H1 (cell line): ENCODE measurements around the gene ADAMTS4. TPM values are rescaled to one million over a fixed set of nuclear protein-coding genes. Genes with fewer than 3 reads are reported as not detected.

Source experiments
- CTCF ChIA-PET: fragments of 300-600 bp; sonication (Branson Sonifier 250); formaldehyde crosslinking; loops from one replicate; lab custom pipeline; 2021; ENCODE audit not compliant: partially characterized antibody; lab: Charles Lee
- POLR2A ChIA-PET: fragments of 300-600 bp; sonication (Branson Sonifier 250); formaldehyde crosslinking; loops from one replicate; lab custom pipeline; 2021; ENCODE audit warnings: inconsistent platforms; ENCODE audit not compliant: partially characterized antibody; lab: Charles Lee
- DNase-seq, 2 experiments: peaks; one replicate each; pipeline versions ENCODE4 v3.0.0 to v3.0.0-alpha.2; 2010 to 2022; ENCODE audit warnings: low spot score in 2 of 2, low read depth in 1 of 2, mixed read lengths in 1 of 2
- FAIRE-seq: peaks from 2 replicates; lab custom pipeline; 2011; peaks lifted over from hg19 to GRCh38; lab: Jason Lieb, UNC
- H2AFZ ChIP-seq: 2 replicates; pipeline ENCODE4 v1.8.1; 2012; ENCODE audit warnings: low read length, inconsistent platforms
- H2AK5ac ChIP-seq: 2 replicates; pipeline ENCODE4 v1.6.1; 2013; ENCODE audit warnings: low read depth, low read length
- H2BK120ac ChIP-seq: replicated peaks from 2 replicates; pipeline ENCODE3; 2013; ENCODE audit warnings: low read depth, low read length, inconsistent platforms
- H2BK12ac ChIP-seq: 2 replicates; pipeline ENCODE4 v1.6.1; 2013; ENCODE audit warnings: low read depth, low read length
- H2BK15ac ChIP-seq: 2 replicates; pipeline ENCODE4 v1.6.1; 2013; ENCODE audit warnings: low read length
- H2BK20ac ChIP-seq: 2 replicates; pipeline ENCODE4 v1.6.1; 2013; ENCODE audit warnings: low read length
- H2BK5ac ChIP-seq: 2 replicates; pipeline ENCODE4 v1.6.1; 2013; ENCODE audit warnings: low read depth, low read length
- H3K14ac ChIP-seq: 2 replicates; pipeline ENCODE4 v1.6.1; 2013; ENCODE audit warnings: inconsistent platforms; ENCODE audit not compliant: insufficient read length
- H3K18ac ChIP-seq: 2 replicates; pipeline ENCODE4 v1.6.1; 2013; ENCODE audit warnings: low read length; ENCODE audit errors: extremely low read depth
- H3K23ac ChIP-seq: 2 replicates; pipeline ENCODE4 v1.6.1; 2013; ENCODE audit warnings: inconsistent platforms; ENCODE audit not compliant: insufficient read length
- H3K23me2 ChIP-seq: 2 replicates; pipeline ENCODE4 v1.6.1; 2013; ENCODE audit warnings: low read depth, low read length
- H3K27ac ChIP-seq: 2 replicates; pipeline ENCODE4 v1.6.1; 2011; ENCODE audit warnings: low read depth, low read length, inconsistent platforms
- H3K27me3 ChIP-seq, 4 experiments: replicated peaks in 1 of 4; 1 replicate in 1 of 4; 2 replicates in 3 of 4; pipeline versions ENCODE4 v1.6.1 to v1.8.1; 2011 to 2013; ENCODE audit warnings: low read length in 3 of 4, mild to moderate bottlenecking in 3 of 4, inconsistent platforms in 2 of 4, mixed read lengths in 2 of 4, moderate library complexity in 1 of 4; ENCODE audit not compliant: control insufficient read depth in 3 of 4, insufficient read depth in 3 of 4; ENCODE audit errors: extremely low read depth in 1 of 4
- H3K36me3 ChIP-seq, 4 experiments: 2 replicates each; pipeline versions ENCODE4 v1.6.1 to v1.8.1; 2011 to 2013; ENCODE audit warnings: mild to moderate bottlenecking in 4 of 4, low read length in 3 of 4, moderate library complexity in 2 of 4, control low read depth in 1 of 4, inconsistent platforms in 1 of 4; ENCODE audit not compliant: insufficient read depth in 4 of 4, control insufficient read depth in 2 of 4
- H3K4ac ChIP-seq: replicated peaks from 2 replicates; pipeline ENCODE3; 2013; ENCODE audit warnings: low read length, low read depth, mixed read lengths, inconsistent platforms; ENCODE audit not compliant: insufficient read length
- H3K4me1 ChIP-seq, 4 experiments: replicated peaks in 1 of 4; 1 replicate in 1 of 4; 2 replicates in 3 of 4; pipeline versions ENCODE4 v1.6.1 to v1.8.1; 2011 to 2013; ENCODE audit warnings: low read length in 3 of 4, inconsistent platforms in 2 of 4, mixed read lengths in 1 of 4; ENCODE audit not compliant: insufficient read depth in 4 of 4, control insufficient read depth in 3 of 4
- H3K4me2 ChIP-seq, 2 experiments: 2 replicates each; pipeline versions ENCODE4 v1.6.1 to v1.8.1; 2011 to 2013; ENCODE audit warnings: low read depth in 2 of 2, low read length in 2 of 2, control low read depth in 1 of 2, inconsistent platforms in 1 of 2, mild to moderate bottlenecking in 1 of 2; ENCODE audit not compliant: insufficient read depth in 1 of 2
- H3K4me3 ChIP-seq, 4 experiments: fragments of 200-600, 300-600 bp in 1 of 4; sonication (generic), shearing (Covaris generic), sonication (Bioruptor Twin) in 1 of 4; 2 replicates each; pipeline versions ENCODE4 v1.5.1 to v1.8.1; 2011 to 2016; ENCODE audit warnings: low read length in 4 of 4, low read depth in 3 of 4, control low read depth in 2 of 4, inconsistent platforms in 2 of 4, mild to moderate bottlenecking in 2 of 4, mixed read lengths in 1 of 4, moderate library complexity in 1 of 4; ENCODE audit not compliant: insufficient read depth in 2 of 4; ENCODE audit errors: extremely low read depth in 1 of 4
- H3K56ac ChIP-seq: replicated peaks from 2 replicates; pipeline ENCODE3; 2013; ENCODE audit warnings: low read depth, mild to moderate bottlenecking, mixed read lengths, low read length, inconsistent platforms; ENCODE audit not compliant: insufficient read length
- H3K79me1 ChIP-seq: 2 replicates; pipeline ENCODE4 v1.6.1; 2013; ENCODE audit warnings: low read depth, low read length, control low read depth
- H3K79me2 ChIP-seq, 2 experiments: 2 replicates each; pipeline versions ENCODE4 v1.6.1 to v1.8.1; 2012 to 2013; ENCODE audit warnings: low read length in 2 of 2, mild to moderate bottlenecking in 2 of 2, inconsistent platforms in 1 of 2; ENCODE audit not compliant: insufficient read depth in 2 of 2, control insufficient read depth in 1 of 2
- H3K9ac ChIP-seq, 4 experiments: replicated peaks in 1 of 4; 1 replicate in 1 of 4; 2 replicates in 3 of 4; pipeline versions ENCODE4 v1.6.1 to v1.8.1; 2011 to 2013; ENCODE audit warnings: low read depth in 3 of 4, low read length in 3 of 4, control low read depth in 2 of 4, mild to moderate bottlenecking in 2 of 4, moderate library complexity in 2 of 4, inconsistent platforms in 1 of 4; ENCODE audit errors: extremely low read depth in 1 of 4
- H3K9me3 ChIP-seq, 2 experiments: 2 replicates each; pipeline versions ENCODE4 v1.6.1 to v1.8.1; 2012 to 2013; ENCODE audit warnings: mild to moderate bottlenecking in 2 of 2, moderate library complexity in 2 of 2, control low read depth in 1 of 2, inconsistent platforms in 1 of 2, low read depth in 1 of 2, low read length in 1 of 2, mixed read lengths in 1 of 2; ENCODE audit not compliant: insufficient read depth in 2 of 2
- H4K20me1 ChIP-seq, 2 experiments: replicated peaks in 1 of 2; 2 replicates each; pipeline versions ENCODE3 to v1.8.1; 2011 to 2013; ENCODE audit warnings: inconsistent platforms in 2 of 2, low read length in 2 of 2, mild to moderate bottlenecking in 1 of 2; ENCODE audit not compliant: insufficient read depth in 2 of 2, control insufficient read depth in 1 of 2
- H4K5ac ChIP-seq: 2 replicates; pipeline ENCODE4 v1.6.1; 2013; ENCODE audit warnings: low read length, low read depth, mixed read lengths, inconsistent platforms; ENCODE audit not compliant: insufficient read length
- H4K8ac ChIP-seq: 2 replicates; pipeline ENCODE4 v1.8.0; 2013; ENCODE audit warnings: mild to moderate bottlenecking, moderate library complexity, low read length, inconsistent platforms; ENCODE audit not compliant: insufficient read depth; ENCODE audit errors: extremely low read depth
- H4K91ac ChIP-seq: replicated peaks from 2 replicates; pipeline ENCODE3; 2013; ENCODE audit warnings: low read length, mixed read lengths, inconsistent platforms; ENCODE audit not compliant: insufficient read length
- ASH2L ChIP-seq: fragments of 200-600, 300-600 bp; sonication (generic); IDR thresholded peaks from one replicate; pipeline ENCODE4 v1.7.1; 2017; ENCODE audit warnings: low read length
- BCL11A ChIP-seq, 2 experiments: IDR thresholded peaks; one replicate each; pipeline ENCODE4 v1.6.1; 2011; ENCODE audit warnings: low read depth in 2 of 2, low read length in 2 of 2, mild to moderate bottlenecking in 2 of 2
- CREB1 ChIP-seq: IDR thresholded peaks from 2 replicates; pipeline ENCODE4 v1.6.1; 2012; ENCODE audit warnings: inconsistent platforms
- EP300 ChIP-seq, 2 experiments: IDR thresholded peaks; 1 replicate in 1 of 2; 2 replicates in 1 of 2; pipeline ENCODE4 v1.6.1; 2011 to 2012; ENCODE audit warnings: low read depth in 2 of 2, low read length in 2 of 2, mild to moderate bottlenecking in 2 of 2, borderline replicate concordance in 1 of 2, inconsistent platforms in 1 of 2, moderate library complexity in 1 of 2
- GABPA ChIP-seq: IDR thresholded peaks from 2 replicates; pipeline ENCODE4 v1.6.1; 2011; ENCODE audit warnings: mild to moderate bottlenecking, low read length, moderate library complexity, borderline replicate concordance; ENCODE audit not compliant: insufficient read depth
- JUN ChIP-seq: IDR thresholded peaks from 2 replicates; pipeline ENCODE4 v1.6.1; 2011; ENCODE audit warnings: low read depth, mild to moderate bottlenecking, improper control_type of control experiment, low read length
- JUND ChIP-seq: IDR thresholded peaks from 2 replicates; pipeline ENCODE4 v1.6.1; 2011; ENCODE audit warnings: mild to moderate bottlenecking, improper control_type of control experiment, low read length
- KDM1A ChIP-seq: fragments of 200-600, 300-600 bp; sonication (generic); IDR thresholded peaks from 2 replicates; pipeline ENCODE4 v1.7.1; 2016; ENCODE audit warnings: mild to moderate bottlenecking, low read length, borderline replicate concordance
- KDM5A ChIP-seq: fragments of 200-600 bp; IDR thresholded peaks from 2 replicates; pipeline ENCODE4 v1.7.1; 2012; ENCODE audit warnings: mild to moderate bottlenecking, low read length, inconsistent platforms, mixed read lengths
- POLR2A ChIP-seq, 2 experiments: IDR thresholded peaks; 1 replicate in 1 of 2; 2 replicates in 1 of 2; pipeline ENCODE4 v1.6.1; 2011; ENCODE audit warnings: low read depth in 2 of 2, low read length in 2 of 2, mild to moderate bottlenecking in 2 of 2; ENCODE audit errors: control extremely low read depth in 1 of 2
- SAP30 ChIP-seq: fragments of 300-600 bp; sonication (generic); IDR thresholded peaks from 2 replicates; pipeline ENCODE4 v1.7.1; 2012; ENCODE audit warnings: low read length, moderate library complexity, mild to moderate bottlenecking, inconsistent platforms; ENCODE audit not compliant: insufficient read depth, insufficient replicate concordance
- SIX5 ChIP-seq: IDR thresholded peaks from 2 replicates; pipeline ENCODE4 v1.6.1; 2011; ENCODE audit warnings: mild to moderate bottlenecking, low read depth, low read length
- SP2 ChIP-seq: IDR thresholded peaks from 2 replicates; pipeline ENCODE4 v1.6.1; 2012; ENCODE audit warnings: mild to moderate bottlenecking, low read length, inconsistent platforms
- TCF12 ChIP-seq: IDR thresholded peaks from 2 replicates; pipeline ENCODE4 v1.6.1; 2011; ENCODE audit warnings: low read depth, mild to moderate bottlenecking, low read length
- TEAD4 ChIP-seq: IDR thresholded peaks from 2 replicates; pipeline ENCODE4 v1.6.1; 2012; ENCODE audit warnings: low read depth, low read length, inconsistent platforms, mixed read lengths
- YY1 ChIP-seq: IDR thresholded peaks from 2 replicates; pipeline ENCODE4 v1.6.1; 2011; ENCODE audit warnings: low read depth, mild to moderate bottlenecking, low read length
- ZNF274 ChIP-seq: IDR thresholded peaks from 2 replicates; pipeline ENCODE4 v1.7.0; 2012; ENCODE audit warnings: low read length, borderline replicate concordance; ENCODE audit errors: extremely low read depth
- WGBS, 2 experiments: shearing (Covaris generic) in 1 of 2; methylation state at CpG; one replicate each; pipeline versions ENCODE4 v1.1.6 to v1.1.7; 2013 to 2015; ENCODE audit warnings: low lambda C conversion rate in 2 of 2, mixed read lengths in 2 of 2, inconsistent platforms in 1 of 2, low coverage in 1 of 2, missing lambda C conversion rate in 1 of 2; ENCODE audit not compliant: insufficient replicate concordance in 2 of 2, insufficient coverage in 1 of 2, insufficient read length in 1 of 2; ENCODE audit errors: extremely low coverage in 1 of 2, missing lambda C conversion rate in 1 of 2; 5-methylcytosine and 5-hydroxymethylcytosine counted together
- polyA plus RNA-seq, 7 experiments: library from polyadenylated mRNA; depleted of rRNA in 3 of 7; stranded (reverse) in 5 of 7; unstranded in 2 of 7; fragments of >200 nt in 5 of 7; fragments of 200-250 nt in 2 of 7; gene quantifications; 1 replicate in 5 of 7; 2 replicates in 1 of 7; 4 replicates in 1 of 7; pipeline versions ENCODE4 v1.2.1 to v1.2.3, GENCODE V29; 2011 to 2013; ENCODE audit warnings: missing spikeins in 2 of 7, mixed read lengths in 2 of 7
- total RNA-seq: library from RNA; stranded (reverse); fragmentation: NEBNext Ultra II Directional; extraction: Animal tissue kit (Norgen Biotek cat#: 25700); gene quantifications from 2 replicates; pipeline ENCODE4 v1.2.1, GENCODE V29; 2021

ADAMTS4 gene
- total and polyA plus RNA-seq, 2 of the 8 experiments (the other 6 are each of a cell fraction or from before 2014, with no cell fraction given), result 4.6 to 7.2 TPM

DNA sequence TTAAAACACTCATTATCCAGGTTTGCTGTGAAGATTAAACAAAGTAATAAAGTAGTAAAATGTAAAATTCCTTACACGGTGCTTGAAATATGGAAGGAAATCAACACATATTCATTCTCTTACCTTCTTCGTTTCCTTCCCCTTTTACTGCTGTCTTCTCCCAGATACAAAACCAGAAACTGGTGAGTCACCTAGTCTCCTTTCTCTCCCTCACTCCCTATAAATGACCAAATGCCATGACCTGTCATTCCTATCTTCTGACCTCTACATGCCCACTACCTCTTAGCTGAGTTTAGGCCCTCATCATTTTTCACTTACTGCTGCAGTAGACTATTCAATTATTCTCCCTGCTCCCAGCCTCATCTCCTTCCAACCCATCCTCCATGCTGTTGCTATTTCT is 43.5 kb upstream of the ADAMTS4 start:
- no peak for FAIRE-seq
- H3K56ac ChIP-seq, result no peak overlapping the region
- H3K23ac ChIP-seq, result no peak overlapping the region
- H4K8ac ChIP-seq, result no peak overlapping the region
- no peak overlapping the region for H2BK12ac ChIP-seq
- no peak overlapping the region for H3K14ac ChIP-seq
- ChIA-PET CTCF (interaction anchor here (1.0 to 8.6 kb wide), 4 partner anchors 14 to 139 kb away, joined by 3 to 84 read pairs (median 4); partner anchors contain the start of gene TOMM40L), POLR2A (no interaction called here)
- H2BK5ac ChIP-seq, result no peak overlapping the region
- H4K20me1 ChIP-seq, result no peaks in the 10 kb centered on the region
- H2BK15ac ChIP-seq, result no peak overlapping the region
- no peak overlapping the region for H3K9ac ChIP-seq
- H3K79me1 ChIP-seq, result no peaks in the 10 kb centered on the region
- no peak overlapping the region for H3K4ac ChIP-seq
- H3K4me2 ChIP-seq, result no peak overlapping the region
- no peaks in the 10 kb centered on the region for H3K4me1 ChIP-seq
- WGBS, 2 experiments, result 81% methylated on average over 2 of the region's 2 CpGs; no CpG with 5 or more reads in 1 of the 2 experiments
- no peak overlapping the region for H3K18ac ChIP-seq
- no peak overlapping the region for H2AK5ac ChIP-seq
- no peaks in the 10 kb centered on the region for H3K36me3 ChIP-seq
- H2BK20ac ChIP-seq, result no peak overlapping the region
- no peaks in the 10 kb centered on the region for H3K23me2 ChIP-seq
- no peak overlapping the region for H2AFZ ChIP-seq
- DNase-seq, result no peak
- H3K9me3 ChIP-seq, result no peaks in the 10 kb centered on the region
- no peaks in the 10 kb centered on the region for H3K79me2 ChIP-seq
- no peak overlapping the region for H4K91ac ChIP-seq
- no peak overlapping the region for H4K5ac ChIP-seq
- no peak overlapping the region for H3K27ac ChIP-seq
- no peaks in the 10 kb centered on the region for H3K27me3 ChIP-seq
- H3K4me3 ChIP-seq, result no peak overlapping the region
- H2BK120ac ChIP-seq, result no peak overlapping the region
- TF ChIP-seq BCL11A (IDR thresholded peaks at IDR 0.05; ENCODE audit: low read depth in 2 of 2, low read length in 2 of 2), result no peak
- TF ChIP-seq SIX5, result no peak
- TF ChIP-seq TCF12, result no peak
- TF ChIP-seq EP300 (IDR thresholded peaks at IDR 0.05; ENCODE audit: borderline replicate concordance in 1 of 2, low read depth in 2 of 2, low read length in 2 of 2), result no peak
- no peak for TF ChIP-seq ZNF274
- no peak for TF ChIP-seq TEAD4
- no peak for TF ChIP-seq SAP30
- TF ChIP-seq YY1, result no peak
- TF ChIP-seq JUN, result no peak
- no peak for TF ChIP-seq KDM1A
- no peak for TF ChIP-seq CREB1
- no peak for TF ChIP-seq JUND
- no peak for TF ChIP-seq SP2
- TF ChIP-seq POLR2A (IDR thresholded peaks at IDR 0.05; ENCODE audit: control extremely low read depth in 1 of 2, low read depth in 2 of 2, low read length in 2 of 2), result no peak
- no peak for TF ChIP-seq KDM5A
- no peak for TF ChIP-seq GABPA
- TF ChIP-seq ASH2L, result no peak
